ENCODE measurements around the gene HSD17B11.
A peak's percentile ranks its signal among the peaks of the same experiment; 100 is the strongest.
"Not testable (repeated sequence)": the region's sequence is repeated elsewhere in the genome, so short reads cannot be mapped to it uniquely, and the experiment has no call there.

Gene HSD17B11

DNA sequence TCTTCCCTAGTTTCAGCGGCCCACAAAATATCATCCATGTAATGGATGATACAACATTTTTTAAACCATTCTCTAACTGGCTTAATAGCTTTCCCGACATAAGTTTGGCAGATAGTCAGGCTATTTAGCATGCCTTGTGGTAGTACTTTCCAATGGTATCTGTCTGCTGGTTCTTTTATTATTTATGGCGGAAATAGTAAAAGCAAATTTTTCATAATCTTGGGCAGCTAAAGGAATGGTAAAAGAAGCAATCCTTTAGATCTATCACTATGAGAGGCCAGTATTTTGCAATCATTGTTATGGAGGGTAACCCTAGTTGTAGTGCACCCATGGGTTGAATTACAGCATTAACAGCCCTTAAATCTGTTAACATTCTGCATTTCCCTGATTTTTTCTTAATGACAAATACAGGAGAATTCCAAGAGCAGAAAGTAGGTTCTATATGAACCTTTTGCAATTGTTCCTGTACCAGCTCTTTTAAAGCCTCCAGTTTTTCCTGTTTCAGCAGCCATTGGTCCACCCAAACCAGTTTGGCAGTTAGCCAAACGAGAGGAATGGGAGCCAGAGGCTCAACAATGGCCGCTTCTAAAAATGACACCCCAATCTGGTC, 14.3 kb upstream of the HSD17B11 start:
- DNase-seq, result no peak

DNA sequence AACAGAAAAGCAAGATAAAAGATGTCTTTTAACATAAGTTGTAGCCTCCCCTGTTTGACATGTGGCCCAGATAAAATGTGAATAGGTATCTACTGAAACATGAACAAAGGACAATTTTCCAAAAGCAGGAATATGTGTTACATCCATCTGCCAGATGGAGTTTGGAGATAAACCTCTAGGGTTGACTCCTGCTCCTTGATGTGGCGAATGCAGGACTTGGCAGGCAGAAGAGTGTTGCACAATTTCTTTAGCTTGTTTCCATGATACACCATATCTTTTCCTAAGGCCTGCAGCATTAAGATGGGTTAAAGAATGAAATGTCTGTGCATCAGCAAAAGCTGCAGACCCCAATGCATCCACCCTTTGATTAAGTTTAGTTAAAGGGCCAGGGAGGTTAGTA, 12.7 kb upstream of the HSD17B11 start:
- DNase-seq, result not testable (repeated sequence)

DNA sequence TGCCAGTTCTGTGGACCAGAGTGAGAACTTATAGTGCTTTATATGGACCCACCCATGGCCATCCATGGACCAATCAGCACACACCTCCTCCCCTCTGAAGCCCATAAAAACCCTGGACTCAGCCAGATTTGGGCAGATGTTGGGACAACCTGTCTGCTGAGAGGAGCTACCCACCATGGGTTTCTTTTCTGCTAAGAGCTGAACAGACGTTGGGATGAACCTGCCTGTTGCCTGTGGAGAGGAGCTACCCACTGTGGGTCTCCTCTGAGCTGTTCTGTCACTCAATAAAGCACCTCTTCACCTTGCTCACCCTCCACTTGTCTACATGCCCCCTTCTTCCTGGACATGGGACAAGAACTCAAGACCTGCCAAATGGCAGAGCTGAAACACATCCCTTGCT, 9.0 kb upstream of the HSD17B11 start:
- DNase-seq, result no peak

DNA sequence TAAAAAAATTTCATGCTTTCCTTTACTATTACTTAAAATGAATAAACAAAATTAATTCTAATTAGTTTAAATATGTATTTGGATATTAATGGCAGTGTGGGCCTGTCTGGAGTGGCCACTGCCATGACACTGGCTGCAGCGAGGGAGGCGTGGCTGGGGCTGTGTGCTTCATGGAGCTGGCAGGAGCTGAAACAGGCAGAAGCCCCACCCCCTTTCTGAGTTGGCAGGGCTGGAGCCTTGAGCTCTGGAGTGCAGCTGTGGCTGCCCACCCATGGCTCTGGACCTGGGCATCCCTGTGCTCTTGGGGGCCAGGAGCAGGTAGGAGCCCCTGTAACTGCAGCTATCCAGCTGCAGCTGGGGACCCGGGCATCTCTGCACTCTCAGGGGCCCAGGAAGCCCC, 8.2 kb upstream of the HSD17B11 start:
- DNase-seq, result no peak

DNA sequence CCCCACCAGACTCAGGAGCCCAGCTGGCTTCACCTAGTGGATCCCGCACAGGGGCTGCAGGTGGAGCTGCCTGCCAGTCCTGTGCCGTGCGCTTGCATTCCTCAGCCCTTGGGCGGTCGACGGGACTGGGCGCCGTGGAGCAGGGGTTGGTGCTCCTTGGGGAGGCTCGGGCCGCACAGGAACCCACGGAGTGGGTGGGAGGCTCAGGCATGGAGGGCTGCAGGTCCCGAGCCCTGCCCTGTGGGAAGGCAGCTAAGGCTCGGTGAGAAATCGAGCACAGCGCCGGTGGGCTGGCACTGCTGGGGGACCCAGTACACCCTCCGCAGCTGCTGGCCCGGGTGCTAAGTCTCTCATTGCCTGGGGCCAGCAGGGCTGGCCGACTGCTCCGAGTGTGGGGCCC, 4.9 kb upstream of the HSD17B11 start:
- not testable (repeated sequence) for DNase-seq

DNA sequence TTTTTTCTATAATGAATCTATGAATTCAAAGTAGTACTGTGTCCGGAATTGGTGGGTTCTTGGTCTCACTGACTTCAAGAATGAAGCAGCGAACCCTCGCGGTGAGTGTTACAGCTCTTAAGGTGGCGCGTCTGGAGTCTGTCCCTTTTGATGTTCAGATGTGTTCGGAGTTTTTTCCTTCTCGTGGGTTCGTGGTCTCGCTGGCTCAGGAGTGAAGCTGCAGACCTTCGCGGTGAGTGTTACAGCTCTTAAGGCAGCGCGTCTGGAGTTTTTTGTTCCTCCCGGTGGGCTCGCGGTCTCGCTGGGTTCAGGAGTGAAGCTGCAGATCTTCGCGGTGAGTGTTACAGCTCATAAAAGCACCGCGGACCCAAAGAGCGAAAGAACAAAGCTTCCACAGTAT, 4.1 kb upstream of the HSD17B11 start:
- DNase-seq, result not testable (repeated sequence)

DNA sequence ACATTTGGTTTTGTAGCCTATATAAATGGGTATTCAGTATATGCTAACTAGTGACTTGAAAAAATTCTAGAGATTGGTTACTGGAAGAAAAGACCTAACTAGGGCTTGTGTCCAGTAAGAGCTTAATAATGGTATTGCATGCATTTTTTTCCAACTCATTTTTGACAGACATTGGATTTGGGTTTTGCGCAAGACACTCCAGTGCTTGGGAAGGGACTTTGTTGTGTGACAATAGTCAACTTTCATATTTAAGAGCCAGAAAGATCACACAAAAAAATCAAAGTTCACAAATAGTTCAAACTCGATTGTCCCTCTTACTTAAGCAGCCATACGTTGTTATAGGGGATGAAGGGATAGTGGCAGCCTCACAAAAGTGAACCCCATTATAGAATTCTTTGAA, 1.2 kb upstream of the HSD17B11 start:
- no peak for DNase-seq

DNA sequence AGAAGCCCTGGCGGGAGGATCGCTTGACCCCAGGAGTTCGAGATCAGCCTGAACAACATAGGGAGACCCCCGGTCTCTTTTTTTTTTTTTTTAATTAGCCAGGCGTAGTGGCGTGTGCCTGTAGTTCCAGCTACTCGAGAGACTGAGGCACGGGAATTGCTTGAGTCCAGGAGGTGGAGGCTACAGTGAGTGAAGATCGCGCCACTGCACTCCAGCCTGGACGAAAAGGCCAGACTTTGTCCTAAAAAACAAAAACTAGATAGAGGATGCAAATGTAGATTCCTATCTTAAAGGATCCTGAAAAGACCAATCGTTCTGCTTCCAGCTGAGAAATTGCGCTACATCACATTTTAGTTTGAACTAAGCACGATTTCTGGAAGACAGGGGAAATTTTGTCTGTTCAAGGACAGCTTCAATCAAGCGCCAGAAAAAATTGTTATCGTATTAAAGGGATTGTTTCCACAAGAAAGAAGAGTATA, 627 bp upstream of the HSD17B11 start:
- DNase-seq, result no peak

DNA sequence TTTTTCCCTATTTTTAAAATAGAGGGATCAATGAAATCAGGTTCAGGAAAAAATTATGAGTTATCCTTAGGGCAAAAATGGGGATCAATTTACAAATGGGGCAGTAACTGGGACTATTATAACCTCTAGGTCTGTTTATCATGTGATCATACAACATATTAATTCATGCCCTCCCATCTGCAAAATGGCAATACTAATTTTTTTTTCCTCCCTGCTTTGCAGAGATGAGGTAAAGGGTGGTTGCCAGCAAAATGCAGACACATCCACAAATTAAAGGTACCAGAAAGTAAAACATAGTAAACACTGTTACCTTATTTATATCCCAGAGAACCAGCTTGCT, 467 bp downstream of the HSD17B11 start:
- no peak for DNase-seq

DNA sequence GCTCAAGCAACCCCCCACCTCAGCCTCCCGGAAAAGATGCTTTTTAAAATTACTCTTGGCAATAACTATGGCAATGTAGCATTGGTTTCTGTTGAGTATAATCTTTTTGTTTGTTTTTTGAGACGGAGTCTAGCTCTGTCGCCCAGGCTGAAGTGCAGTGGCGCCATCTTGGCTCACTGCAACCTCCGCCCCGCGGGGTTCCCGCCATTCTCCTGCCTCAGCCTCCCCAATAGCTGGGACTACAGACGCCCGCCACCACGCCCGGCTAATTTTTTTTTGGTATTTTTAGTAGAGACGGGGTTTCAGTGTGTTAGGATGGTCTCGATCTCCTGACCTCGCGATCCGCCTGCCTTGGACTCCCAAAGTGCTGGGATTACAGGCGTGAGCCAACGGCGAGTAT, 933 bp downstream of the HSD17B11 start:
- not testable (repeated sequence) for DNase-seq

DNA sequence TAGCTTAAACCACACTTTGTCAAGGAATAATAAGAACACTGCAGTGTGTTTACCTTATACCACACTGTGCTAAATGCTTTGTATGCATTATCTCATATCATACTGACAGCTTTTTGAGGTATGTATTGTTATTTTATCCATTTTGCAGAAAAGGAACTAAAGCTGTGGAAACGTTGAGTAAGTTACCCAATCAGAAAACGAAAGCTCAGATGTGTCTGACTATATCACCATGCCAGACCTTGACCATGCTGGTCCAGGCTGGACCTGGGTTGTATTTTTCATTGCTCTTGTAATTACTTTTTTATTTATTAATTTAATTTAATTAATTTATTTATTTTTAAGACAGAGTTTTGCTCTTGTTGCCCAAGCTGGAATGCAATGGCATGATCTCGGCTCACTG, 2.1 kb downstream of the HSD17B11 start:
- DNase-seq, result no peak

DNA sequence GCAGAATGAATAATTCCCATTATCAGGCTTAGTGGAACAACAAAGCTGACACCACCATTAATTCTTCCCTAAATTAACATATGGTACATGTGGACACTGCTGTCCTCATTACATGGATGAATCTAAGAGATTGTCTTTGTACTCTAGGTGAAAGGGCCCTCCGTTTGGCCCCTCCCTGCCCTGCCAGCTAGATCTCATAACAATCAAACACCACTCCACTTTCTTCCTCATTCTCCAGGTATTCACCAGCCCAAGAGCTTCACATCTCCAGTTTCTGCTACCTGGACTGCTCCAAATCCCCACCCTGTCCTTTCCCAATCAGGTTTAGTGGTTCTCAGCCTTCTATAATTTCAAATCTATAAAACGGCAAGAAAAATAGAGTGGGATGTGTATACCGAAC, 3.8 kb downstream of the HSD17B11 start:
- no peak for DNase-seq

DNA sequence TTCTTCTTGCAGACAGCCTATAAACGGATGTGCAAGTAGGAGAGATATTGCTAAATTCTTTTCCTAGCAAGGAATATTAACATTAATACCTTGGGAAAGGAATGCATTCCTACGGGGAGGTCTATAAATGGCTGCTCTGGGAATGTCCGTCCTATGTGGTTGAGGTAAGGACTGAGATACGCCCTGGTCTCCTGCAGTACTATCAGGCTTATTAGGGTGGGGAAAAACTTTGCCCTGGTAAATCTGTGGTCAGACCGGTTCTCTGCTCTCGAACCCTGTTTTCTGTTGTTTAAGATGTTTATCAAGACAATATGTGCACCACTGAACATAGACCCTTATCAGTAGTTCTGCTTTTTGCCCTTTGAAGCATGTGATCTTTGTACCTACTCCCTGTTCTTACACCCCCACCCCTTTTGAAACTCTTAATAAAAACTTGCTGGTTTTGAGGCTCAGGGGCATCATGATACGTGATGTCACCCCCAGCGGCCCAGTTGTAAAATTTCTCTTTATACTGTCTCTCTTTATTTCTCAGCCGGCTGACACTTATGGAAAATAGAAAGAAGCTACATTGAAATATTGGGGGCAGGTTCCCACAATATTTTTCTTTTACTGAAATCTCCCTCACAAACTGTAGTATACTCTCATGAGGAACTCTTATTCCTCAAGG, 6.4 kb downstream of the HSD17B11 start:
- DNase-seq, result not testable (repeated sequence)

DNA sequence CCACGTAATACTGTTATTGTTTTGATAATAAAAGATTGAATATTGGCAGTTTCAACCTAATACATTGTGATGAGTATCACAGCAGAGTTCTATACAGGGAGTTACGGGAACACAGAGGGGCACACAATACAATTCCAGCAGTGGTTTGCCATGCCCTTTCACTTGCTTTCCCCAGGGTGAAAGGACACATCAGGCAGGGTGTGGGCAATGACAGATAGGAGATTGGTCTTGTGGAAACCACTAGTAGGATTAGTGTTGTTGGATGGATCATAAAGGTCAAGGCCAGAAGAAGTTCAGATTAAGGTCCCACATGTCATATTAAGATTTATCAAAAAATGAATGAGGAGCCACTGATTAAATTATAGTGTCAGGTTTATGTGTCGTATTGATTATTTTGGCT, 8.1 kb downstream of the HSD17B11 start:
- DNase-seq, result no peak

DNA sequence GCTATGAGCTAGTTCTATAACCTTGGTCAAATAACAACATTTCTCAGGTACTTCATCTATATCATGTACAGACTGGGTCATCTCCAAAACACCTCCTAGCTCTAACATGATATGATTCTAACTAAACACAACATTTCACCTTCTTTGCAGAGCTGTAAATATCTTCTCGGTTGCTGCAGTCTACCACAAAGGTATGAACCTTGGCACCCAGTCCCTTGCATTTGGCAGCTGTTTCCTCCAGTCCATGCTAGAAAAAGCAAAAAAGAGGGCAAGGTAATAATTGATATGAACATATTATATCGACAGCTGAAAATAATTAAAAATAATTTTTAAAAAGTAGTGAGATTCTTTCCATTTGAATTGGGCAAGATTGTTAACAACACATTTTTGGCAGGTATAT, 8.9 kb downstream of the HSD17B11 start:
- no peak for DNase-seq

DNA sequence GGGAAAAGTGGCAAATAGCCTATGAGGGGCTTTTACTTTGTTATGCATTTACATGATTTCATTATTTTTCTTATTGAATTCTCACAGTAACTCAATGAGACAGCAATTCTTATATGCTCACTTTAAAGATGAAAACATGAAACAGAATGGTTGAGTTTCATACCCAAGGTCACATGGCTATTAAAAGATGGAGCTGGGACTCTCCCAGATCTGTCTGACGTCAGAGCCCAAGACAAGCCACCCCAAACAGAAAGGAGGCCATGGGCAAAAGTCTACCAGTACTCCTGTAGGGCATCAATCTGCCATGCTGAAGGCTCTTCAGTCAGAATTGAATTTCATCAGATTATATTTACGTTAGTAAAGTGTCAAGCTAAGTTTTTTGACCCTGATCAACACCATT, 13.2 kb downstream of the HSD17B11 start:
- no peak for DNase-seq

DNA sequence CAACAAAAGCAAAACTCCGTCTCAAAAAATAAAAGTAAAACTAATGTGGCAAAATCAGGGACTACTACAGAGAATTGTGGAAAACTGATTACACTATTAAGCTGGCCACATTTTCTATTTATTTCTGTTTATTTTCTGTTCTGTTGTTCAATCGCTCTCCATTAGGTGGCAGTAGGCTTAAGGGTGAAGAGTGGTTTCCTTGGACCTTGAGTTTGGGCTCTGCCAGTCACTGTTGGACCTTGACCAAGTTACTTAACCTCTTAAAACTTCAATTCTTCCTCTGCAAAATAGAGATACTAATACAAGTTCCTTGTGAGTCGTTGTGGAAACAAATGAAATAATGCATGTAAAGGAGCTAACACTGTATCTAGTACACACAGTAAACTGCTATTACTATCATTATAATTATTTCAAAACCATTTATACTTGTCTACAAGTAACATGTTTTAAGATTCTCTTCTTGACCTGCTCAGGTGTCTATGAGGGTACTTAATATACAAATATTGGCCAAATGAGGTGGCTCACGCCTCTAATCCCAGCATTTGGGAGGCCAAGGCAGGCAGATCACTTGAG, 15.2 kb downstream of the HSD17B11 start:
- DNase-seq, result peak; percentile 21

DNA sequence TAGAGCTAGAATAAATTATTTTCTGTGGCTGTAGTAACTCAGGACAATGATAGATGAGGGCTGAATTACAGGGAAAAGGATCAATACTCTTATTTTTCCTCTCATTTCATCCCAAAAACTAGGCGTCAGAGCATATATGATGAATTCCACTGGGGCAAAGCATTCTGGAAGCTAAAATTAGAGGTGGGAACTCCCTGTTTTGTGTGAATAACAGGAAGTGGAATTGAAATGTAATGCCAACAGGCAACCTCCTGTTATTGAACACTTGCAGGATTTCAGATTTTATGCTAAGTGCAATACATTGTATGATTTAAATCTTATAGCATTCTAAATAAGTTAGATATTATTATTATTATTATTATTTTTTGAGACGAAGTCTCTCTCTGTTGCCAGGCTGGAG, 20.9 kb downstream of the HSD17B11 start:
- no peak for DNase-seq

DNA sequence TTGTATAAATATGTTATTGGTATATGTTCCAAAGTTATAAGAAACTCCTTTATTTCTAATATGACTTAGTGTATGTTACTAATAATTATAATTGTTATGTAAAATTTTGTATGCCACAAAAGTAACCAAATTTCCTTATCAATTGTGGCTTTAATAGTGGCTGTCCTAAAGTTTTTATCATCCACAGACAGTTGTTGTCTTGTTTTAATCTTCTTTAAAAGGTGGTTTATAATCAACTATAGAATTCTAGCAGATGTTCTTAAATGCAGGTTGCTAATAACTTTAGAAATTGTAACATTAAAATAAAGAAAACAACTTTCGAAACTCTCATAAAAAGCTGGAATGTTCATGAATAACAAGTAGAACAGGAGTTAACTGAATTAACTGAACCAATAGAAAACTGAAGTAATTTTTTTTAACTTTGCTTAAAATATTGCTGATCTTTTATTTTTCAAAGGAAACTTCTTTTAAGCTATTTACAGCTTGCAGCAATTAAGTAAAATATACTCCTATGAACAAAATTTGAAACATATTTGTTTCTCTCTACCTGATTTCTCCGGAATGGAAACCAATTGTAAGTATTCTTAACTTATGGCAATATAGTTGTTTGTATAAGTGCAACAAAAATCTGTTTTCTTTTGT, 24.3 kb downstream of the HSD17B11 start:
- no peak for DNase-seq

DNA sequence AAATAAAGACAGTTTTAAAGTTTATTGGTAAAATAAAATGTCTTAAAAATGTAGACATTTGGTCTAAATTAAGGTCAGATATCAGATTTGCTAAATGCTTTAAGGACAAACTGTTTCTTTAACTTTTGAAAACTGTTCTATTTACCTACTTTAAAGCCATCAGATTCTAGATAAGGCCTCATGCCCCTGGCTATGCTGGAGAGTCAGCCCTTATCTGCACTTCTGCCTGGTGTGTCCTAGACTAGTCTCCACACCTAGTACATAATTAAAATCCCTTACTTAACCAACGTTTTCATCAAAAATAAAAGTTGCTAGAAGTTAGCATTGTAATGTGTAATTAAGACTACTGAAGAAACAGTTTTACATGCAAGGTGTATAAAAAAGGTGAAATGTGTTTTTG, 25.6 kb downstream of the HSD17B11 start:
- DNase-seq, result no peak

DNA sequence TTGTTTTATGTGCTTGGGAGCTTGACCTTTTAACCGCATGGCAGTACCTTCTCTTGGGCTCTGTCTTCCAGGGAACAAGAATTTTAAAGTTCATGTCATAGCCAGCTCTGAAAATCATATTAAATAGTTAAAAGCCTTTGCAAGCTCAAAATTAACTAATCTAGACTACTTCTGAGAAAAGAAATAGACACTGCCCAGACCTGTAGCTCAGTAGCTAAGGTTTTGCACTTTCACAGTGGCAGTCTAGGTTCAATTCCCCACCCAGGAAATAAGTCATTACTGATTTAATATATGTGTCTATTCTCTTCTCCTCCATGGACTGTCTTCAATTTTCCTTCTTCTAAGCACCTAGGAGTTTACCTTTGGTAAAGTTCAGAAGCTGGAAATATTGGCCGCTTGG, 27.4 kb downstream of the HSD17B11 start:
- peak; percentile 12 for DNase-seq

DNA sequence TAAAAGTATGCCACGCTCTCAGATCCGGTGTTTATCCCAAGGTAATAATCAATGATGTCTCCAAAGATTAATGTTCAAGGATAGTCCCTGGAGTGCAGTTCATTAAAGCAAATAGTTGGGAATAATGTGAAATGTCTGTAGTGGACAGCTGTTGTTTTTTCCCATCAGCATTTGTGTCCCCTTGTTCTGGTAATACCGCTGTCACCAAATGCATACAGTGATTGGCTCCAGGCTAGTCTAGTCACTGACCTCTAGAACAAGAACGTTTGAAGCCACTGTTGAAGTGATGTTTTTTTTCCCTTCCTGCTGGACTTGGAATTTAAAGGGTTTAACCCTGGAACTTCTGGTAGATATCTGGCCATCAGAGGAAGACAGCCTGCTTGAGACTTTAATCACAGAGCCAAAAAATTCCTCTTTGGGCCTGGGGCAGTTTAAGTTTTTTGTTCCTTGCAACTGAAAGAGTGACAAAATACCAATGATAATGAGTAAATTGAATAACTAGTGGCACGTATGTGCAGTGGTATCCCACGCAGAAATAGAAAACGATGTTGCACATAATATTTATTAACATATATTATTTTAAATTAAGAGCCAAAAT, 30.6 kb downstream of the HSD17B11 start:
- DNase-seq, result no peak

DNA sequence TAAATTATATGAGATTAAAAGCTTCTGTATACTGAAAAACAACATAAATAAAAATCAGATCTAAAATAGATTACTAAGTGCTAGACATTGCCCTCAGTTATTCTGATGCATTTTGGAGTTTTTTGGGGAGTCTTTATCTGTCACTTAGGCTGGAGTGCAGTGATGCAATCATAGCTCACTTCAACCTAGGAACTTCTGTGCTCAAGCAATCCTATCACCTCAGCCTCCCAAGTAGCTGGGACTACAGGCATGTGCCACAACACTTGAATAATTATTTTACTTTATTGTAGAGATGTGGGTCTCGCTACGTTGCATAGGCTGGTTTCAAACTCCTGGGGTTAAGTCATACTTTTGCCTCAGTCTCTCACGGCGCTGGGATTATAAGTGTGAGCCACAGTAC, 31.7 kb downstream of the HSD17B11 start:
- DNase-seq, result no peak

All from activated CD4-positive, alpha-beta T cell treated with anti-CD3 and anti-CD28 coated beads, Interleukin-2, amount 50 U/mL, for 16 hours (primary cell).